HEK293T (cell line): Measurements from ENCODE around the gene NID2.

Source experiments
- BHLHE40 ChIP-seq: fragments of 450-650 bp; IDR thresholded peaks from 2 replicates; pipeline ENCODE4 v1.6.1; 2016; ENCODE audit warnings: mild to moderate bottlenecking, moderate library complexity, borderline replicate concordance
- CTBP1 ChIP-seq: fragments of 450-650 bp; IDR thresholded peaks from 2 replicates; pipeline ENCODE4 v1.6.1; 2016; ENCODE audit warnings: borderline replicate concordance
- ELF4 ChIP-seq: fragments of 450-650 bp; IDR thresholded peaks from 2 replicates; pipeline ENCODE4 v1.6.1; 2017; ENCODE audit warnings: antibody characterized with exemption
- FOXA1 ChIP-seq: fragments of 450-650 bp; IDR thresholded peaks from 2 replicates; pipeline ENCODE4 v1.6.1; 2016; ENCODE audit warnings: mild to moderate bottlenecking
- FOXK2 ChIP-seq: fragments of 450-650 bp; IDR thresholded peaks from 2 replicates; pipeline ENCODE4 v1.6.1; 2016; ENCODE audit warnings: mild to moderate bottlenecking
- FOXM1 ChIP-seq: fragments of 450-650 bp; IDR thresholded peaks from 2 replicates; pipeline ENCODE4 v1.6.1; 2017; ENCODE audit warnings: mild to moderate bottlenecking, borderline replicate concordance
- HDGF ChIP-seq: fragments of 450-650 bp; IDR thresholded peaks from 2 replicates; pipeline ENCODE4 v1.6.1; 2017; ENCODE audit warnings: antibody characterized with exemption, borderline replicate concordance
- L3MBTL2 ChIP-seq: fragments of 450-650 bp; conservative IDR thresholded peaks from 2 replicates; pipeline ENCODE4 v1.6.1; 2016; ENCODE audit warnings: mild to moderate bottlenecking
- LEF1 ChIP-seq: fragments of 450-650 bp; IDR thresholded peaks from 2 replicates; pipeline ENCODE4 v1.6.1; 2017; ENCODE audit warnings: mild to moderate bottlenecking, borderline replicate concordance
- SP1 ChIP-seq: fragments of 450-650 bp; IDR thresholded peaks from 2 replicates; pipeline ENCODE4 v1.6.1; 2017
- SUZ12 ChIP-seq: fragments of 450-650 bp; IDR thresholded peaks from 2 replicates; pipeline ENCODE4 v1.6.1; 2016; ENCODE audit warnings: mild to moderate bottlenecking
- TARDBP ChIP-seq: fragments of 450-650 bp; IDR thresholded peaks from 2 replicates; pipeline ENCODE4 v1.6.1; 2016
- ZNF384 ChIP-seq: fragments of 450-650 bp; IDR thresholded peaks from 2 replicates; pipeline ENCODE4 v1.6.1; 2016
- TF ChIP-seq, protein P1 (sequence below): fragments of 450-650 bp; IDR thresholded peaks from 2 replicates; pipeline ENCODE4 v1.6.1; 2016

DNA sequence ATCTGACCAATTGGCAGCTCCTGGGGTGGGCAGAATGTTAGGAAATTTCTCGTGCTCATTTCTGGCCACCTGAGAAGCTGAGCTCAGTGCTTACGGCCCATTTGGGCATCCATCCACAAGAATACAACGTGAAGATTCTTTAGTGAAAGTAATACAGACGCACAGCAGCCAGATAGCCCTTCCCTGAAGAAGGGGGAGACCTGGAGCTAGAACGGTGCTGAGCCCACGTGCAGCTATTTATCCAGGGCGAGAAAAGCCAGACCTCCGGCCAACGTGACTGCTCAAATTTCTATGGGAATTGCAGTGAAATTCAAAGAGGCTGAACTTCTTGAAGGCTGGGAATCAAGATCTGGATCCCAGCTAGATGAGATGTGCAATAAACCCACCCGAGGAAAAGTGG, 20.7 kb downstream of the NID2 start:
- no peak for TF ChIP-seq HDGF
- no peak for TF ChIP-seq FOXK2
- TF ChIP-seq, protein P1, sequence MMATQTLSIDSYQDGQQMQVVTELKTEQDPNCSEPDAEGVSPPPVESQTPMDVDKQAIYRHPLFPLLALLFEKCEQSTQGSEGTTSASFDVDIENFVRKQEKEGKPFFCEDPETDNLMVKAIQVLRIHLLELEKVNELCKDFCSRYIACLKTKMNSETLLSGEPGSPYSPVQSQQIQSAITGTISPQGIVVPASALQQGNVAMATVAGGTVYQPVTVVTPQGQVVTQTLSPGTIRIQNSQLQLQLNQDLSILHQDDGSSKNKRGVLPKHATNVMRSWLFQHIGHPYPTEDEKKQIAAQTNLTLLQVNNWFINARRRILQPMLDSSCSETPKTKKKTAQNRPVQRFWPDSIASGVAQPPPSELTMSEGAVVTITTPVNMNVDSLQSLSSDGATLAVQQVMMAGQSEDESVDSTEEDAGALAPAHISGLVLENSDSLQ: no peak
- no peak for TF ChIP-seq ELF4
- TF ChIP-seq BHLHE40: no peak
- no peak for TF ChIP-seq SP1
- TF ChIP-seq CTBP1: no peak
- no peak for TF ChIP-seq TARDBP
- TF ChIP-seq ZNF384: no peak
- no peak for TF ChIP-seq SUZ12
- no peak for TF ChIP-seq FOXM1
- TF ChIP-seq FOXA1: no peak
- TF ChIP-seq LEF1: no peak
- no peak for TF ChIP-seq L3MBTL2
